Stimulated activated CD8-positive, alpha-beta memory T cell treated with anti-CD3 and anti-CD28 coated beads, Interleukin-12 subunit alpha, Interleukin-12 subunit beta, amount 100 ng/mL, for 24 hours (primary cell): ENCODE results near the gene MUC5AC.

Experiments
- DNase-seq: peaks from one replicate; pipeline ENCODE4 v3.0.0-alpha.2; 2020; ENCODE audit errors: extremely low read depth

The MUC5AC gene

DNA sequence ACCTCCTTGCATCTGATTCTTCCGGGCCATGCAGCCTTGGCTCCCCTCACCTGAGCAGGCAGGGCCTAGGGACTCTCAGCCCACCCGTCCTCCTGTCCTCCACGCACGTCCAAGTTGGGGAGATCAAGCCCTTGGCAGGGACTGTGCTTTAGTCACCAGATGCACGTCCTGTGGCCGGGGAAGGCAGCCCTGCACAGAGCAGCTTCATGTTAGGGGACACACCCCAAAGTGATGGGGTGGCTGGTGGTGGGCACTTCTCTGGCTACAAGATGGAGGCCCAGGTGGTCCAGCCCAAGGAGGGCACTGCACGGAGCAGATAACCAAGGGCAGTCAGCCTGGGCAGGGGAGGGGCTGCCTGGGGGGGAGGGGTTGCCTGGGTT is 66.3 kb downstream of the MUC5AC start:
- DNase-seq, result no peak

- no peak for DNase-seq
These were observed 67.0 kb downstream of the MUC5AC start for GRCh38 chr11:1224491-1225385.

DNA sequence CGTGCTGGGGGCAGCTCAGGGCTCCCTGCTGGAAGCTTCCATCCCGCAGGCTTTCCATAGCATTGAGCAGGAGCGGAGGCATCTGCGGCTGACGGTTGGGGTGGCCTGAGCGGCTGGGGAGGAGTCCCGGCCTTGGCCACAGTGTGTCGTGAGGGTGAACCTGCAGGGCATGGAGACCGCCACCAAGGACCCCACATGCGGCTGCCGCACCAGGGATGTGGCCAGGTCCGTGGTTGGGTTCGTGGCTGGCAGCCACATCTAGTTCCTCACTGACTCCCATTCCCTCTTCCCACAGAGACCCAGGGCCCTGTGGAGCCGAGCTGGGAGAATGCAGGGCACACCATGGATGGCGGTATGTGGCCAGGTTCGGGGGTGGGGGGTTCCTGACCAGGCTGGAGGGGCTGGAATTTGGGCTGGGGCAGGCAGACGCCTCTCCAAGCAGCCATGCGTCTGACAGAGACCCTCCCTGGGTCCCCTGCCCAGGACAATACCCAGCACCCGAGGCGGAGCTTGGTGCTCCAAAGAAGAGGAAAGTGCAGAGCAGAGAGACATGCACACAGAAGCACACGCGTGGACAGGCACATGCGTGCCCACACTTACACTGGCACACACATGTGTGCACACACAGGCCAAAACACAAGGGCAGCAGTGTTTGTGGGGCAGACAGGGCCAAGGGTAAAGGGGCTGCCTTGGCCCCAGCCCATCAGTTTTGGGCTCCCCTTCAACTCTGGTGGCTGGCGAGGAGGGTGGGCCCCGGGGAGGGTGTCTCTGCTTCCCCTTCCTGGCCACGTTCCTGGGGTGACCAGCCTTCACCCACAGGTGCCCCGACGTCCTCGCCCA is 67.9 kb downstream of the MUC5AC start:
- no peak for DNase-seq

DNA sequence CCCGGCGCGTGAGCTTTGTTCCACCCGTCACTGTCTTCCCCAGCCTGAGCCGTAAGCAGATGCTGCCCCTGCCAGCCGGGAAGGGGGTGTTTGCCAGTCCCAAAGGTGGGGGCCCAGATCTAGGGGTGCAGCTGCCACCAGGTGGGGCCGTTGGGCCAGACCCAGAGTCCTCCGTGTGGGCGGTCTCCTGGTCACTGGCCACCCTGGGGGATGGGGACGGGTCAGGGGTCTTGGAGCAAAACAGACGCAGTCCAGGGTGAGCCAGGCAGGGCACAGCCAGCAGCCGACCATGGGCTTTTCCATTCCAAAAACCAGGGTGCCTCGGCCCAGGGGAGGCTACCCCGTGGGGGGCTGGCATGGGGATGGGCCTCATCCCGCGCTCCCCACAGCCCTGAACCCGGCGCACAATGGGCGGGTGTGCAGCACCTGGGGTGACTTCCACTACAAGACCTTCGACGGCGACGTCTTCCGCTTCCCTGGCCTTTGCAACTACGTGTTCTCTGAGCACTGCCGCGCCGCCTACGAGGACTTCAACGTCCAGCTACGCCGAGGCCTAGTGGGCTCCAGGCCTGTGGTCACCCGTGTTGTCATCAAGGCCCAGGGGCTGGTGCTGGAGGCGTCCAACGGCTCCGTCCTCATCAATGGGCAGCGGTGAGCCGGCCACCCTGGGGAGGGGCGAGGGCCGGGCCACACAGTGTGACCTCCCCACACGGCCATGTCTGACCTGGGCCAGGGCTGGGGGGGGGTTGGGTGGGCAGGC is 68.7 kb downstream of the MUC5AC start:
- DNase-seq, result no peak

DNA sequence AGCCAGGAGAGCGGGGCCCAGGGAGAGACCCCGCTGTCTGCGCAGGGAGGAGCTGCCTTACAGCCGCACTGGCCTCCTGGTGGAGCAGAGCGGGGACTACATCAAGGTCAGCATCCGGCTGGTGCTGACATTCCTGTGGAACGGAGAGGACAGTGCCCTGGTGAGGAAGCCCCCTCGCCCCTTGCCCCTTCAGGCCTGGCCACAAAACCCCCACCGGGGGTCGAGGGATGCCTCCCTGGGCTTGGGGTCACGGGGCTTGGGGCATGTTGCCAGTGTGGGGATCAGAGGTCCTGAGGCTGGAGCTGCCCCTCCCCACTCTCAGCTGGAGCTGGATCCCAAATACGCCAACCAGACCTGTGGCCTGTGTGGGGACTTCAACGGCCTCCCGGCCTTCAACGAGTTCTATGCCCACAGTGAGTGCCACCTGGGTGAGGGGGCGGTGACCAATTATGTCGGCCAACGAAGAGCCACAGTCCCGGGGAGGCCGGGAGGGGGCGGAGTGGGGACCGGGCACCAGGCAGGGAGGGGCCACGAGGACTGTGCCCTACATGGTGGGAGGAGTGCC is 69.3 kb downstream of the MUC5AC start:
- no peak for DNase-seq

DNA sequence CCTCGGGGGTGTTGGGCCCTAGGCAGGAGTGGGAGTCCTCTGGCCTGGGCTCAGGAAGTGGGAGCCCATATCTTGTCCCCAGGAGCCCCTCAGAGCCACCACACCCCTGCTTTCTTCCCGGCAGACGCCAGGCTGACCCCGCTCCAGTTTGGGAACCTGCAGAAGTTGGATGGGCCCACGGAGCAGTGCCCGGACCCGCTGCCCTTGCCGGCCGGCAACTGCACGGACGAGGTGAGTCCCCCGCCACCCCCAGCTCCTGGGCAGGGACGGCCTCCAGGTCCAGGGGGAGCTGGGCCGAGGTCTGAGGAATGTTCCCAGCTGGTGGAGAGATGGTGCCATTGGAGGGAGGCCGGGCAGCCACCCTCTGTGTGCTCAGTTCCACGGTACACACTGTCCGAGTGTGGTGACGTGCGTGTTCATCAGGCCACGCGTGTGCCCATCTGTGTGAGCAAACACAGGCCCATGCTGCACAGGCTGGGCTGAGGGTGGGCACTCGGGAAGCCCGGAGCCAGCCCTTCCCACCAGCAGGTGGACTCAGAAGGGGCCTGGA is 69.9 kb downstream of the MUC5AC start:
- DNase-seq, result no peak

DNA sequence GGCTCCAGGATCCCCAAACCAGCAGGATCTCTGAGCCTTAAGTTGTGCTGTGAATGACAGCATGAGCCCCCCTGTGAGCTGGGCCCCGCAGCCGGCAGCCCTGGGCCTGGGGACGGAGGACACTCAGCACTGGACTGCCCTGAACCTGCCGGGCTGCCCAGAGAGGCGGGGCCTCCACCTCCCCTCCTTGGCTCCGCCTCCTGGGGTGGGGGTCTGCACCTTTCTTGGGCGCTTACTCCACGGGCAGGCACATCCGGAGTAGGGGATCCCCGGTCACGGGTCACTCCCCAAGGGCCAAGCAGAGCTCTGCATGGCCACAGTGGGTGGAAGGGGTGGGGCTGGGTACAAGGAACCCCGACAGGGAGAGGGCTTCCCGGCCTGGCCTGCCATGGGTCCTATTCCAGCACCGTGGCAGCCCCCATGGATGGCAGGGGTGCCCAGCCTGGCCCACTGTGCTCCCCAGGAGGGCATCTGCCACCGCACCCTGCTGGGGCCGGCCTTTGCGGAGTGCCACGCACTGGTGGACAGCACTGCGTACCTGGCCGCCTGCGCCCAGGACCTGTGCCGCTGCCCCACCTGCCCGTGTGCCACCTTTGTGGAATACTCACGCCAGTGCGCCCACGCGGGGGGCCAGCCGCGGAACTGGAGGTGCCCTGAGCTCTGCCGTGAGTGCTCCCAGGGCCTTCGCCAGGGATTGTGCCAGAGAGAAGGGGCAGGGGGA is 70.5 kb downstream of the MUC5AC start:
- DNase-seq, result no peak

- no peak for DNase-seq
These were observed 71.2 kb downstream of the MUC5AC start for GRCh38 chr11:1228921-1229451.

GRCh38 chr11:1229471-1230120 is 71.8 kb downstream of the MUC5AC start:
- DNase-seq, result no peak

- DNase-seq, result no peak
These were observed 72.3 kb downstream of the MUC5AC start for GRCh38 chr11:1230121-1230455.

- no peak for DNase-seq
These were observed 73.0 kb downstream of the MUC5AC start for GRCh38 chr11:1230456-1231395.

DNA sequence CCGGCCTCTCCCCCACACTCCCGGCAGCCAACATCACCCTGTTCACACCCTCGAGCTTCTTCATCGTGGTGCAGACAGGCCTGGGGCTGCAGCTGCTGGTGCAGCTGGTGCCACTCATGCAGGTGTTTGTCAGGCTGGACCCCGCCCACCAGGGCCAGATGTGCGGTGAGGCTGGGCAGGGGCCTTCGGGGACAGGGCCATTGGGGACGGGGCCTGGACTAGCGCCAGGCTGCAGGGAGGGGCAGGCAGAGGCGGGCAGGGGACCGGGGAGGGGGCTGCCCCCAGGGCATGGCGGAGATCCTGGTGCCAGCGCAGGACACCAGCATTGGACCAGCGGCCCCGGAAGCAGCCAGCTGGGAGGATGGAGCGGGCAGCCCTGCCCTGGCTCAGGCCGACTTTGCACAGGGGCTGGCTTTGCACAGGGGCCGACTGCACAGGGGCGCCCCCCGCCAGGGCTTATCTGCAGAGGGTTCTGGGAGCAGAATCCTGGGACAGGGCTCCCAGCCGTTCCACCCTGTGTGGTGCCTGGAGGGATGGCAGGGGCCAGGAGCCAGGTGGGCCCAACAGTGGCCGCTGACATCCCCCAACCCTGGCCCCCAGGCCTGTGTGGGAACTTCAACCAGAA is 73.8 kb downstream of the MUC5AC start:
- no peak for DNase-seq

DNA sequence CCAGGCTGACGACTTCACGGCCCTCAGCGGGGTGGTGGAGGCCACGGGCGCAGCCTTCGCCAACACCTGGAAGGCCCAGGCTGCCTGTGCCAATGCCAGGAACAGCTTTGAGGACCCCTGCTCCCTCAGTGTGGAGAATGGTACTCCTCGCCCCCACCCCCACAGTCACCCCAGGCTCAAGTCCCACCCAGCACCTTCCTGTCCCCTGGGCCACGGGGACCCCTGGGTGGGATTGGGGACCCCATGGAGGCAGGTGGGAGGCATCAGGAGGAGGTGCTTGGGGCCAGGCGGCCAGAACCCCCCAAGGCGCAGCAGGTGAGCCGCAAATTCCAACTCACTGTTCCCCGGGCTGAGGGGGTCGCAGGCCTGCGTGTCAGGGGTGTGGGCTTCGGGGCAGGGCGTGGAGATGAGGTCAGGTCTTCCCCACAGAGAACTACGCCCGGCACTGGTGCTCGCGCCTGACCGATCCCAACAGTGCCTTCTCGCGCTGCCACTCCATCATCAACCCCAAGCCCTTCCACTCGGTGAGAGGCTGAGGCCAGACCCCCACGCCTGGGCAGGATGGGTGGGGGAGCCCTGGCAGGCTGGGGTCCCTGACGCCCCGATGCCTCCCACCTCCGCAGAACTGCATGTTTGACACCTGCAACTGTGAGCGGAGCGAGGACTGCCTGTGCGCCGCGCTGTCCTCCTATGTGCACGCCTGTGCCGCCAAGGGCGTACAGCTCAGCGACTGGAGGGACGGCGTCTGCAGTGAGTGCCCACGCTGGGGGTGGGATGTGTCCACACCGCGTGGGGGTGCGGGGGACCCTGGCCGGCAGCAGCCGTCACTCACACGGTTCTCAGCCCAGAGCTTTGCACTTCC is 74.5 kb downstream of the MUC5AC start:
- no peak for DNase-seq

DNA sequence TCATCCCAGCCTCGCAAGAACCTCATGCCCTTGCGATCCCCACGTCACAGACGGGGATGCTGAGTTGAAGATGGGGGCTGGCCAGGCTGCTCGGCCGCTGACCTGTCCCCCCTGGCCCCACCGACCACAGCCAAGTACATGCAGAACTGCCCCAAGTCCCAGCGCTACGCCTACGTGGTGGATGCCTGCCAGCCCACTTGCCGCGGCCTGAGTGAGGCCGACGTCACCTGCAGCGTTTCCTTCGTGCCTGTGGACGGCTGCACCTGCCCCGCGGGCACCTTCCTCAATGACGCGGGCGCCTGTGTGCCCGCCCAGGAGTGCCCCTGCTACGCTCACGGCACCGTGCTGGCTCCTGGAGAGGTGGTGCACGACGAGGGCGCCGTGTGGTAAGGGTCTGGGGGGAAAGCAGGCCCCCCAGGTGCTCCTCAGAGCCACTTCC is 75.1 kb downstream of the MUC5AC start:
- no peak for DNase-seq

DNA sequence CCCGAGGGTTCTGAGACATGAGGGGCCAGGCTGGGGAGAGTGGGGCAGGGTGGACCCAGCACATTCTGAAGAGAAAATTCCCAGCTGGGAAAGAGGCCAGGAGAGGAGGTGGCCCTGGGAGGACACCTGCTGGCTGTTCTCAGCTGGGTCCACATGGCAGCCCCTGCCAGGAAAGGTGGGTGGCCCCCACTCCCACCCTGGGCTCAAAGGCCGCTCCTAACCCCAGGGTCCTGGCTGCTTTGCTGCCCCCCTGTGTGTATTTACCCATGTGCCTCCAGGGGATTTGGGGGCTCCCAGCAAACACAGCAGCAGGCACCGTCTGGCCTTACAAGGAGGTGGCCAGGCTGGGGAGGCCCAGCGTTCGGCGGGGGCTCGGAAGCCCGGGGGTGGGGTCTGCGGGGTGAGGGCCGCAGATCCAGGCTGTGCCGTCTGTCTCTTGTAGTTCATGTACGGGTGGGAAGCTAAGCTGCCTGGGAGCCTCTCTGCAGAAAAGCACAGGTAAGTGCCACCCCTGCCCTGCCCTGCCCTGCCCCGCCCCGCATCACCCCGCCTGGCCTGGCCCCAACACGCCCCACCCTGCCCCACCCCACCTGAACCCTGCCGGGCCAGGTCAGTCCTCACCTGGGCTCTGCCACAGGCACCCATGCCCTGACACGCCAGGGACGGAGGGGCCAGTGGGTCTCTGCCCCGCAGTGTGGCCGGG is 75.7 kb downstream of the MUC5AC start:
- no peak for DNase-seq

DNA sequence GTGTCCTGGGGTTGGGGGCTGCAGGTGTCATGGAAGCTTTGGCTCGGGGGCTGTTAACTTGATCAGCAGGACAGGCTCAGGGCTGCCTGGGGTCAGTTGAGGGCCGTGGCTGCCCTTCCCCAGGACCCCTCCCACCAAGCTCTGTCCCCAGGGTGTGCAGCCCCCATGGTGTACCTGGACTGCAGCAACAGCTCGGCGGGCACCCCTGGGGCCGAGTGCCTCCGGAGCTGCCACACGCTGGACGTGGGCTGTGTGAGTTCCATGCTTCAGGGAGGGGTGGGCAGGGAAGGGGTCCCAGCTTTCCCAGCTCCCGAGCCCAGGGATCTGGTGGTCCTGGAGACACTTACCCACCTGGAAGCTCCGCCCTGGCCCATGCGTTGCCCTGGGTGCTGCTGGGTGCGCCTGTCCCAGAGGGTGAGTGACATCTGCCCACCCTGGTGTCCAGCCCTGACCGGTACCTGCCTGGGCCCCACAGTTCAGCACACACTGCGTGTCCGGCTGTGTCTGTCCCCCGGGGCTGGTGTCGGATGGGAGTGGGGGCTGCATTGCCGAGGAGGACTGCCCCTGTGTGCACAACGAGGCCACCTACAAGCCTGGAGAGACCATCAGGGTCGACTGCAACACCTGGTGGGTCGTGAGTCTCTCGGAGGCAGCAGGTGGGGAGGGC is 76.4 kb downstream of the MUC5AC start:
- no peak for DNase-seq
